Transverse colon (tissue), 4 donors: ENCODE measurements around the gene MED29. TPM values are rescaled to one million over a fixed set of nuclear protein-coding genes. Genes with fewer than 3 reads are reported as not detected.

ENCODE experiments used
- DNase-seq: peaks from one replicate; pipeline ENCODE4 v3.0.0-alpha.2; 2019
- H3K27ac ChIP-seq, 4 donors: fragments of 200-600 bp; sonication (generic); 2 replicates each; pipeline ENCODE4 v1.5.1; 2016 to 2018; ENCODE audit warnings: inconsistent platforms in 4 of 4
- H3K27me3 ChIP-seq: fragments of 200-600 bp; sonication (generic); 2 replicates; pipeline ENCODE4 v1.5.1; 2017; ENCODE audit warnings: inconsistent platforms
- H3K36me3 ChIP-seq, 4 donors: fragments of 200-600 bp; sonication (generic); 2 replicates each; pipeline ENCODE4 v1.5.1; 2017 to 2019; ENCODE audit warnings: inconsistent platforms in 4 of 4
- H3K4me1 ChIP-seq, 4 donors: fragments of 200-600 bp; sonication (generic); 2 replicates each; pipeline ENCODE4 v1.5.1; 2017 to 2020; ENCODE audit warnings: inconsistent platforms in 4 of 4
- H3K4me3 ChIP-seq, 4 donors: fragments of 200-600 bp; sonication (generic); 1 replicate in 1 of 4; 2 replicates in 3 of 4; pipeline versions ENCODE4 v1.5.1 to v1.6.1; 2017 to 2019; ENCODE audit warnings: inconsistent platforms in 4 of 4
- H3K9me3 ChIP-seq, 2 donors: fragments of 200-600 bp; sonication (generic); 2 replicates each; pipeline ENCODE4 v1.5.1; 2017 to 2019; ENCODE audit warnings: inconsistent platforms in 2 of 2
- CTCF ChIP-seq, 5 experiments: fragments of 200-600 bp in 3 of 5; fragments of 450-650 bp in 2 of 5; sonication (generic) in 3 of 5; IDR thresholded peaks; 1 replicate in 2 of 5; 2 replicates in 3 of 5; pipeline ENCODE4 v1.5.1; 2016 to 2017; ENCODE audit warnings: antibody characterized with exemption in 5 of 5, inconsistent platforms in 3 of 5, mild to moderate bottlenecking in 2 of 5, moderate library complexity in 1 of 5
- EP300 ChIP-seq: sonication (generic); formaldehyde crosslinking; IDR thresholded peaks from one replicate; pipeline ENCODE4 v1.6.1; 2017; ENCODE audit warnings: antibody characterized with exemption, low read depth
- POLR2A ChIP-seq: fragments of 450-650 bp; IDR thresholded peaks from one replicate; pipeline ENCODE4 v1.6.1; 2016; ENCODE audit warnings: antibody characterized with exemption, mild to moderate bottlenecking, moderate library complexity
- POLR2AphosphoS5 ChIP-seq, 3 donors: sonication (generic); formaldehyde crosslinking; IDR thresholded peaks; one replicate each; pipeline ENCODE4 v1.6.1; 2016; ENCODE audit warnings: antibody characterized with exemption in 3 of 3
- WGBS, 2 donors: methylation state at CpG; one replicate each; pipeline ENCODE4 v1.1.5; 2018; ENCODE audit warnings: low coverage in 1 of 2; 5-methylcytosine and 5-hydroxymethylcytosine counted together
- in situ Hi-C, 4 donors: fragments of 200-750 bp; cut with MboI; loops; one replicate each; pipeline versions ENCODE4 v1.15.0 to v1.15.1; 2017; ENCODE audit warnings: low sequenced_read_pairs in 3 of 4, low pct_ligation_motif_present in 1 of 4, low pct_unique_long_range_greater_than_20kb in 1 of 4
- intact Hi-C: fragments of 100-400 bp; cut with DNase I; formaldehyde crosslinking; loops from one replicate; pipeline ENCODE4 v1.15.1; 2023; ENCODE audit warnings: low total_unique reads
- total RNA-seq, 4 donors: library from RNA; depleted of rRNA; stranded (reverse); fragments of >200 nt; gene quantifications; one replicate each; pipeline ENCODE4 v1.1.0, GENCODE V29; 2016

The MED29 gene
- total RNA-seq, 4 donors from 2014 or later = 22.8 to 37.4 (median 27.8) TPM

DNA sequence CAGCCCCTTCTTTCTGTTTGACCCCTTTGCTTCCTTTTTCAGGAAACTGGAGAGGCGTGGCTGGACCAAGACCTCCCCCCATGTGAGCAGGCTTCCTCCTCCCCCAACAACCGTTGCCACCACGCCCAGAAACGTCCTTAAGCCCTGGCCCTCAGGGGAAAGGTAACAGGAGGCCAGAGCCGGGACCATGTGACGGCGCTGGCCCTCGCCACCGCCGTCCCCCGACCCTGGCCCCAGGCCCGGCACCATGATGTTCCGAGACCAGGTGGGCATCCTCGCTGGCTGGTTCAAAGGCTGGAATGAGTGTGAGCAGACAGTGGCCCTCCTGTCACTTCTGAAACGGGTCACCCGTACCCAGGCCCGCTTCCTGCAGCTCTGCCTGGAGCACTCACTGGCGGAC is 34.5 kb upstream of the MED29 start:
- peaks cover 0 to 56% (median 23%) of the 10 kb centered on the region in 4 donors for H3K36me3 ChIP-seq

GRCh38 chr19:39359026-39359425 is 32.2 kb upstream of the MED29 start:
- H3K4me1 ChIP-seq = peaks cover 0 to 8% (median 0%) of the 10 kb centered on the region in 4 donors
- H3K27ac ChIP-seq = no peak overlapping the region
- H3K9me3 ChIP-seq = no peaks in the 10 kb centered on the region
- in situ Hi-C loops = no loop called here
- no peak overlapping the region for H3K4me3 ChIP-seq
- H3K27me3 ChIP-seq = no peaks in the 10 kb centered on the region
- peaks cover 0 to 54% (median 22%) of the 10 kb centered on the region in 4 donors for H3K36me3 ChIP-seq
- DNase-seq = no peak
- WGBS, 2 donors = 89 to 100% methylated on average over 1 to 3 of the region's 3 CpGs
- intact Hi-C loops = no loop called here
- no peak for TF ChIP-seq EP300
- no peak for TF ChIP-seq POLR2A
- no peak for TF ChIP-seq POLR2AphosphoS5 (IDR thresholded peaks at IDR 0.05)
- TF ChIP-seq CTCF (IDR thresholded peaks at IDR 0.05) = no peak

More for the DNA sequence above, 34.5 kb upstream of the MED29 start:
- Histone ChIP-seq H3K4me1 (peaks cover 0 to under 1% (median 0%) of the 10 kb centered on the region in 4 donors), H3K27ac (no peak overlapping the region), H3K27me3 (no peaks in the 10 kb centered on the region), H3K9me3 (no peaks in the 10 kb centered on the region), H3K4me3 (no peak overlapping the region)
- intact Hi-C loops = no loop called here
- in situ Hi-C loops = no loop called here
- no peak for DNase-seq
- TF ChIP-seq POLR2A (no peak), POLR2AphosphoS5 (IDR thresholded peaks at IDR 0.05) (no peak)
- WGBS, 2 donors = 40 to 85% methylated on average over 1 to 18 of the region's 18 CpGs

GRCh38 chr19:39360599-39360998 is 30.6 kb upstream of the MED29 start:
- WGBS, 2 donors = 89% methylated on average over 1 of the region's 1 CpG; no CpG with 5 or more reads in 1 of the 2 donors
- DNase-seq = no peak
- Histone ChIP-seq H3K36me3 (peaks cover 0 to 38% (median 14%) of the 10 kb centered on the region in 4 donors), H3K9me3 (no peaks in the 10 kb centered on the region), H3K4me1 (peaks cover 0 to 10% (median 0%) of the 10 kb centered on the region in 4 donors), H3K27ac (no peak overlapping the region), H3K27me3 (no peaks in the 10 kb centered on the region), H3K4me3 (no peak overlapping the region)
- intact Hi-C loops = no loop called here
- TF ChIP-seq EP300 = no peak
- no peak for TF ChIP-seq CTCF (IDR thresholded peaks at IDR 0.05)
- TF ChIP-seq POLR2A = no peak
- no peak for TF ChIP-seq POLR2AphosphoS5 (IDR thresholded peaks at IDR 0.05)
- in situ Hi-C loops = no loop called here

- in situ Hi-C loops = no loop called here
- DNase-seq = no peak
- TF ChIP-seq EP300 (no peak), POLR2AphosphoS5 (IDR thresholded peaks at IDR 0.05) (no peak), CTCF (IDR thresholded peaks at IDR 0.05) (no peak), POLR2A (no peak)
- Histone ChIP-seq H3K4me3 (no peak overlapping the region), H3K4me1 (peaks cover 0 to 10% (median 0%) of the 10 kb centered on the region in 4 donors), H3K36me3 (peaks cover 0 to 15% (median 3%) of the 10 kb centered on the region in 4 donors), H3K27ac (peak overlapping the region; percentile 31 to 63 (median 46)), H3K27me3 (no peaks in the 10 kb centered on the region), H3K9me3 (no peaks in the 10 kb centered on the region)
- WGBS, 2 donors = 72% methylated on average over 6 of the region's 6 CpGs; no CpG with 5 or more reads in 1 of the 2 donors
- intact Hi-C loops = no loop called here
These were observed 28.2 kb upstream of the MED29 start for GRCh38 chr19:39362682-39363657.
